LoVo (cell line): ENCODE measurements around the gene RGS19.

ENCODE experiments used
- DNase-seq: peaks from one replicate; pipeline ENCODE4 v3.0.0-alpha.2; 2016; ENCODE audit warnings: low spot score

The RGS19 gene

DNA sequence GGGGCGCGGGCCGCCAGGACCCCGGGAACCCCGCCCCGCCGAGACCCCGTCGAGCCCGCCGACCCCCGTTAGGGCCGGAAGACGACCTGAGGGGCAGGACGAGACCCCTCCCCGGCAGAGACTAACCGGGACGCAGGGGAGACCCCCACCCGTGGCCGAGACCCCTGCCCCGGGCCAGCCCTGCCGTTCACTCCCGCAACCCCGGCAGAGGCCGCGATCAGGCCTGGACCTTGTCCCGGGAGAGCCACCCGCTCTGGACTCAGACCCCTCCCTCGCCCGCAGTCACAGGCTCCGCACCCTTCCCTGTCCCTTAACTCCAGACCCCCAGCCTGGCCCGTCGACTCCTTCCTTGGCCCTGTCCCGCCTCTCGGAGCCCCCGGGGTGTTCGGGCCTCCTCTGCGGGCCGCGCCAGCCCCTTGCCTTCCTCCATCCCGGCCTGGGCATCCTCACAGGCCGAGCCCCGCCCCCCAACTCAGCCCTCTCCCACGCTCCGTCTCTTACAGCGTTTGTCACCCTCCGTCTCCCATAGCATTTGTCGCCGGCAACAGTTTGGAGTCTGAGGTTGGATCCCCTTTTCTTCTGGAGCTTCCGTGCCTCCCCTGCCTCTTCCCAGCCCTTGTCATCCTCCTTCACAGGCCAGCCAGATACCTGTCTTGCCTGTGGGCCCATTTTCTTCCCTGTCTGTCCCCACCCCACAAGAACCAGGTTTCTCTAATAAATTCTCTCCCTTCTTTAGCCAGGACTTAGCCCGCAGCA lies 15.8 kb downstream of the RGS19 start:
- no peak for DNase-seq

DNA sequence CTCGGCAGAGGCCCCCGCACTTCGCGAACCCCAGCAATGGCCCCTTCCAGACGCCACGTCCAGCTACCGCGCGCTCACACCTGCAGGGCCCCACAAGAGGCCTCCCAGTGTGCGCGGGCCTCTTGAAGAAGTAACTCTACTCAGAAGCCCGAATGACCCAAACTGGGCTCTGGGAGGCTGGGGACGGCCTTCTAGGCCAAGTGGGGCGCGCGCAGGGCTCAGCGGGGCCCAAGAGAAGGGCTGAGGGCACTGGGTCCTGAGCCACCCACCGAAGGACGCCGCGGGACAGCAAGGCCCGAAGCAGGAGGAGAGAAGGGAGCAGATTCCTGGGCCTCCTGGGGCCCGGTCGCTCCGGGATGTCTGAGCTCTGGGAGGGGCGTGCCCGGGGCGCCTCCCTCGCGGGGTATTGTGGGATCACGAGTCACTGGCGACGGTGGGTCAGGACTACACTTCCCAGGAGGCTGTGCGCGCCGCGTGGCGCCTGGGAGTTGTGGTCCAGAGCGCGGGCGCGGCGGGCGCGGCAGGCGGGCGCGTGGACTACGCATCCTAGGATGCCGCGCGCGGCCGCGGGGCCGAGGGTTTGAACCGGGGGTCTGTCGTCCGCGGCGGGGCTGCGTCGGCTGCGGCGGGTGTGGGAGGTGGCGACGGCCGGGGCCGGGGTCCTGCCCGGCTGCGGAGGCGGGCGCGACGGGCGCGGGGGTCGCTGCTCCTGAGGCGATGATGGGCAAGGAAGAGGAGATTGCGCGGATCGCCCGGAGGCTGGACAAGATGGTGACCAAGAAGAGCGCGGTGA lies 16.5 kb downstream of the RGS19 start, which contains the start of gene TCEA2:
TCEA2 (plus strand) TSS at position 603 of the 793 bp plus-strand sequence; CDS start at position 718, 115 bp downstream.
- peak; percentile 82 for DNase-seq

DNA sequence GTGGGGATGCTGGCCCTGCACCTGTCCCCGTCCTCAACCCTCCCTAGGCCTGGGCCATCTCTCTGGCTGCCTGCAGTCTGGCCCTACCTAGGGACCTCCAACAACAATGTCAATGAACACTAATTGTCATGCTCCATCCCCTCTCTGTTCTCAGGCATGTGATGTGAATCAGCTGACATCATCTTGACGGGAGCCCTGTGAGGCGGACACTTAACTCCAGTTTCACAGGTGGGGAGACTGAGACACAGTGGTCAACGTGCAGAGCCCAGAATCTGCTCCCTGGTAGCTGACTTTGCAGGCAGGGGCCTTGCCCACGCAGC lies 17.1 kb downstream of the RGS19 start:
- DNase-seq = no peak

- DNase-seq = no peak
These were observed 20.8 kb downstream of the RGS19 start for GRCh38 chr20:64058536-64058935.

DNA sequence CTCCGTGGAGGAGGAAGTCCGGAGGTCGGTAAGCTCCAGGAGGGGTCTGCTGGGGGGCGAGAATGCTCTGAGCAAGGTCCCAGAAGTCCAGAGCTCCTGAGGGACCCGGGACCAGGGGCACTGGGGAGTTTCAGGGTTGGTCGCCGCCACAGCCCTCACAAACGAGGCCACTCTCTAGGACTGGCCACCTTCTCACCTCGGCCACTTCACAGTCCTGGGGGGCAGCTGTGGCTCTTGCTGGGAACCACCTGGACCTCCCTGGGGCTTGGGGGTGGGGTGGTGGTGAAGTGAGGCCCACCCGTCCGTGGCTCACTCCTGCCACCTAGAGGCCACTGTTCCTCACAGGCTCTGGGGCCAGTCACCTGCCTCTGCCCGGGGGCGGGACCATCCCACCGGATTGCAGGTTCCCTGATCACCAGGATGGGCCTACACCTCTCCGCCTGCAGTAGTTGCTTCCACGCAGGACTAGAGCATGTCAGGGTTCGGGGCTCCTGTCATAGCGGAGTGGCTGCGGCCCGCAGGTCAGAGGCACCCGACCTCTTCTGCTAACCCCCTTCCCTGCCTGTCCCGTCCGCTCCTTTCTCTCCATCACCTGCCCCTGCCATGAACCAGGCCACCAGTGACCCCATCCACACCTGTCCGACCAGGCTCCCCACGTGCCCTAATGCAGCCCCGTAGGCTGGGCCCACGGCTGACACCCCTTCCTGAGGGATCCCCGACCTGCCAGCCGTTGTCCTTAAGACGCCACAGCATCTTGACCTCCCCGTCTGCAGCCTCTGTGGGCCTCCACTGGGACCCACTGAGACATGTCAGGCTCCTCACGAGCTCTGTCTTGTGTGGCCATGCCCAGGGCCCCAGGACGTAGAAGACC lies 21.5 kb downstream of the RGS19 start:
- peak; percentile 59 for DNase-seq

DNA sequence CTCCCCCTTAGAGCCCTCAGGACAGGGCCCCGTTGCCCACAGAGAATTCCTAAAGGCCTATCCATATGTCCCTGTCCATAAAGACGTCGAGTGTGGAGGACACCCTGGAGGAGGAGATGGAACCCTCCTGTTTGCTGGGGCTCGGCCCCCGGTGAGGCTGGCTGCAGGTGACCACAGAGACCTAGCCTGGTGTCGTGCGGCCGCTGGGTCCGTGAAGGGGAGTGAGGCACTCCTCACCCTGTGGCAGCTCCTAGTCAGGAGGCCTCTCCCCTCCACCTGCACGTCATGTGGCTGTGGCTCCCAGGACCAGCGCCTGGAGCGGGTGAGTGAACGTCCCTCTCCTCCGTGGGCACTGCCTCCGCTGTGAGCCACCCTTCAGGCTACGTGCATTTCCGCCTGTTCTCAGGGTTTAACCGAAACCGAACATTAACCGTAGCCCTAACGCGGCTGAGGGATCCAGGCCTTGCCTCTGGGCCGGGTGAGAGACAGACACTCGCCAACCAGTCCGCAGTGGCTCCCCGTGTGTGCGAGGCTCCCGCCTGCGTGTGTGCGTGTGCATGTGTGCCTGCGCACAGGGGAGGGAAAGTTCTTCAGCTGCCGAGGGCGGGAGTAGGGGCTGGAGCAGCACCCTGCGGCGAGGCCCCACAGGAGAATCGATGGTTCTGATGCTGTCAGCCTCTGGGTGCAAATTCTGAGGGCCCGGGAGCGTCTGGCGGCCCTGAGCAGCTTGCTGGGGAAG lies 22.3 kb downstream of the RGS19 start:
- DNase-seq = no peak

GRCh38 chr20:64056639-64056888 lies 22.8 kb downstream of the RGS19 start:
- DNase-seq = no peak

- no peak for DNase-seq
These were observed 23.3 kb downstream of the RGS19 start for GRCh38 chr20:64055893-64056638.

DNA sequence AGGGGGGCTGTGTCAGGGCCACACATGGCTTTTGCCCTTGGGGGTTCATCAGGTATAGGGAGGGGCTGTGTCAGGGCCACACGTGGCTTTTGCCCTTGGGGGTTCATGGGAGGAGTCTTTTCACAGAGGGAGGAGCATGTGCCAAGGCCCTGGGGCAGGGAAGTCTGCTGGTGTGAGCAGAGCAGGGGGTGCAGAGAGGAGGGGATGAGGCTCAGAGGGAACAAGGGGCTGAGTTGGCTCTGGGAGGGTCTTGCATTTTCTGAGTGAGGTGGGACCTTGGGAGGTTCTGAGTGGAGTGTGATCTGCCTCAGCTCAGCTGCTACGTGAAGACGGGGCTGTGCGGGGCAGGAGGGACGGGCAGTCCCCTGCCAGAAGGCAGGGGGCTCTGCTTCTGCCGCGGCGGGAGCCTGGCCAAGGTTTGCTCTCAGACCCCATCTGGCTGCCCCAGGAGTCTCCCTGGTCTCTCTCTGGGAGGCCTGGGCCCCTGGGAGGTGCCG lies 23.9 kb downstream of the RGS19 start:
- no peak for DNase-seq

DNA sequence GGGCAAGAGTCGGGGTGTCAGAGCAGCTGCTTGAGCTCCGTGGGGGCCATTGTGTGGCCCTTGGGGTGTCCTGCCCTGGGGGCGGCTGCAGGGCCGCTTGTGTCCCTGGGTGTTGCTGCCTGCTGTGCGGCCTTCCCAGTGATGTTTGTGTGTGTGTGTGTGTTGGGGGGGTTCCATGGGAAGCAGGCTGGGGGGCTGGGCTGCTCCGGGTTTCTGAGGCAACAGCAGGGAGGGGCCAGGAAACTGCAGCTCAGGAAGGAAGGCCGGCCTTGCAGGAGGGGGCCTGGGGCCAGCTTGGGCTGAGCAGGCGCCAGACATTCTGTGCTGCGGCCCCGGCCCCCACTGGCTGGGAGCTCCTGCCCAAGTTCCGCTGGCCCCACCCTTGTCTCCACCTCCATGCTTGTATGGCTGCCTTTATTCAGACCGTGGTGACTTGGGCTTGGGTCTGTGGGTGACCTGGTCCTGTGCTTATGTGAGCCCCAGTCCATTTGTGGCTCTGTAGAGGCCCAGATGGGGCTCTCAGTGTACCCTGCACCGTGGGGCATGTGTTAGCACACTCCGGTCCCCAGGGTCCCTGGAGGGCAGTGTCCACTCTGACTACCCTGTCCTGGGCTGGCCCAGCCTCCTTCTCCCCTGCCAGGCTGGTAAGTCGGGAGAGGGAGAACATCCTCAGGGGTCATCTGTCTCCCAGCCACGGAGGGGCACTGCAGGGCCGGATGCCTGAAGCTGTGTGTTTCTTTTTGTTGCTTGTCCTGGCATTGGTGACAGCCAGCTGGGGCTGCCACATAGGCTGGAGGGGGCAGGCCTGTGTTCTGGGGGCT lies 25.3 kb downstream of the RGS19 start:
- DNase-seq = no peak

DNA sequence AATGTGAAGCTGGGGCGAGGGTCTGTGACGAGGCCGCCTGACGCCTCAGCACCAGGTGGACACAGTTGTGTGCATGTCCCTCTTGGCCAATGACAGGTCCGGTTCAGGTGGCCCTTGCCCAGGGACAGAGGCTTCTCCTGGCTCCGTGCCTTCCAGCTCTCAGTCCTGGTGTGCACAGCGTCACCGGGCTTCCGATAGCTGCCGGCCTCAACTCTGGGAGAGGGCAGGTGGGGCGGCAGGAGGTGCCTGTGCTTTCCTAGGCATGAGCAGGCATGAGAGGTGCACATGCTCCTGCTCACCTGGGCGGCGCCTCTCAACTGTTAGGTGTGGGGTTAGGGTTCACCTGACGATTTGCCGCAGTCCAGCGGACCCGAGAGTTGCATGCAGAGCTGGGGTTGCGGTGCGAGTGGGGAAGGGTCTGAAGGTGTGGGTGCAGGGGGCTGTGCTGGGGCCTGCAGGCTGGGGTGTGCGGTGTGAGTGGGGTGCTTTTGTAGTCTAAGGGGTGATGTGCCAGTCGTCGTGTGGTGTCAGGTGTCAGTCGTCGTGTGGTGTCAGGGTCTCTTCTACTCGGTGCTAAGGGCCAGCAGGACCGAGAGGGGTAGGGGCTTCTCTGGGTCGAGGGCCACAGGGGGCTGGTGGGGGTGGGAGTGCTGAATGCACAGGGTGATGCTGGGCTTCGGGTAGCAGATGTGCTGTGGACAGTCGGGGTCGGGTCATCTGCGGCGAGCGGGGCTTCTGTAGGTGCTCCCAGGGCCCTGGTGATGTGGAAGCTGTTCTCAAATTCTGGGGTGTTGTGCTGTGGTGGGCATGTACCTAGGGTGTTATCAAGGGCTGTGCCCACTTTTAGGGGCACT lies 26.1 kb downstream of the RGS19 start:
- no peak for DNase-seq

DNA sequence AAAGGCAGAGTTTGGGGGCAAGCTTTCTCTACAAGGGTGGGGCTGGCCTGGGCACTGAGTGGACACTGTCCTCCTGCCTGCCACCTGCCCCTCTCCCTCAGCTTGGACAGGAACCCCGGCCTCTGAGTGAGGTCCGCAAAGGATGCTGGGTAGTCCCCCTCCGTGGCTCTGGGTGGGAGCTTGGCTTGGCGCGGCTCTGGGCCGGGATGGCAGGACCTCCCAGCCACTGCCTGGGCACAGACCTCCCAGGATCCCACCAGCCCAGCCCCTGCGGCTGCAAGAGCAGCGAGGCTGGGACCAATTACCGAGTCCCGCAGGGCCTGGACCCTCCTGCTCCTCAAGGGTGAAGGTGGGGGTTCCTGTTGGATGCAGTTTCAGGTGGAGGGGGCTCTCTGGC lies 27.0 kb downstream of the RGS19 start:
- no peak for DNase-seq

DNA sequence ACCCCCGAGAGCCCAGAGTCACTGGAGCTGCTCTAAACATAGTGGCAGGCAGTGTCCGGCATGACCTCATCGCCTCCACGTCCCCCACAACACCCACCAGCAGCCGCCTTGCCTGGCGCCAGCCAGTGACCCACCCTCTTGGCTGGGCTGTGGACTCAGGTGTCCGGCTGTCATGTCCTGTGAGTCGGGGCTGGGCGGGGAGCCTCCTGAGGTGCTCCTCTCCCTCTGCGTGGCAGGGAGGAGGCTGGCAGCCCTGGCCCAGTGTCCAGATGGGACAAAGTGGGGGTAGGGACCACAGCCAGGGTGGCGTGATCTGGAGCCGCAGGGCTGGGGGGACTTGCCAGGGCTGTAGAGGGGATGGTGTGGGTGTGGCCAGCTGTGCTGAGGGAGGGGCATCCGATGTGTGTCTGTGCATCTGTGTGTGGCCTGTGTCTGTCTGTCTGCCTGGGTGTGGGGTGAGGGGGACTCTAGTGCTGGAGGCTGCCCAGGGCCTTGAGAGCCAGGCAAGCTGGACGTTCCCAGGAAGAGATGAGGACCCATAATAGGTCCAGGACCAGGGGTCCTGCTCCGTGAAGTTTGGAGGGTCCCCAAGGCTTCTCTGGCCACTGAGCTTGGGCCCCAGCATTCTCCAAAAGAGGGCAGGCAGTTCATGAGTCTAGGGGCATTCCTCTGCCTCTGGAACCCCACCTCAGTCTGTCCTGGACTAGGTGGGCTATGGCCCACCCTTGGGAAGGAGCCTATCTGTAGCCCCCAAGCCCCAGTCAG lies 27.6 kb downstream of the RGS19 start:
- no peak for DNase-seq

DNA sequence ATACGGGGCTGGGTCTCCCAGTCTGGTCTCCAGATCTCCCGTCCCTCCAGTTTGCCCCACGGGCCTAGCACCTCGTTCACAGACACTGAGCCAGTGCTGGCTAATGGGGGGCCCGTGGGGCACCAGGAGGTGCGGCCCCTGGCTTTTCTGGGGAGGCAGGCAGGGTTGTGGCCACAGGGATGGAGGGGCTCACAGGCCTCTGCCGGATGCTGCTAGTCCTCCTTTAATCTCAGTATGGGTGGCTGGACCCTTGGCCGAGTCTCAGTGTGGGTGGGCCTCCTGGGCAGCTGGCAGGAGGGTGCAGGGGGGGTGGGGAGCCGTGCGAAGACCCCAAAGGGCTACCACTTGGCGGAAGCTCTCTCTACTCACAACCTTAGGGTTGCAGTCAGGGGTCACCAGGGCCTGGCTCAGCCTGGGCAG lies 28.3 kb downstream of the RGS19 start:
- DNase-seq = no peak

GRCh38 chr20:64050261-64051032 lies 28.9 kb downstream of the RGS19 start:
- no peak for DNase-seq

GRCh38 chr20:64049878-64050260 lies 29.4 kb downstream of the RGS19 start:
- no peak for DNase-seq

- peak; percentile 33 for DNase-seq
These were observed 30.0 kb downstream of the RGS19 start, which contains the start of gene SOX18 for GRCh38 chr20:64049060-64049877. TSS of gene SOX18 (minus strand) at chr20:64049639. CDS start at chr20:64049516, 123 bp downstream.
